HG03521 (cell line): Measurements from ENCODE around the gene PPP2R2D.

ENCODE experiments used
- ATAC-seq: cut with Tn5 transposase; IDR thresholded peaks from one replicate; pipeline ENCODE4 v1.9.1; 2021; ENCODE audit warnings: mild to moderate bottlenecking, moderate library complexity; ENCODE audit not compliant: unreplicated experiment

PPP2R2D gene

DNA sequence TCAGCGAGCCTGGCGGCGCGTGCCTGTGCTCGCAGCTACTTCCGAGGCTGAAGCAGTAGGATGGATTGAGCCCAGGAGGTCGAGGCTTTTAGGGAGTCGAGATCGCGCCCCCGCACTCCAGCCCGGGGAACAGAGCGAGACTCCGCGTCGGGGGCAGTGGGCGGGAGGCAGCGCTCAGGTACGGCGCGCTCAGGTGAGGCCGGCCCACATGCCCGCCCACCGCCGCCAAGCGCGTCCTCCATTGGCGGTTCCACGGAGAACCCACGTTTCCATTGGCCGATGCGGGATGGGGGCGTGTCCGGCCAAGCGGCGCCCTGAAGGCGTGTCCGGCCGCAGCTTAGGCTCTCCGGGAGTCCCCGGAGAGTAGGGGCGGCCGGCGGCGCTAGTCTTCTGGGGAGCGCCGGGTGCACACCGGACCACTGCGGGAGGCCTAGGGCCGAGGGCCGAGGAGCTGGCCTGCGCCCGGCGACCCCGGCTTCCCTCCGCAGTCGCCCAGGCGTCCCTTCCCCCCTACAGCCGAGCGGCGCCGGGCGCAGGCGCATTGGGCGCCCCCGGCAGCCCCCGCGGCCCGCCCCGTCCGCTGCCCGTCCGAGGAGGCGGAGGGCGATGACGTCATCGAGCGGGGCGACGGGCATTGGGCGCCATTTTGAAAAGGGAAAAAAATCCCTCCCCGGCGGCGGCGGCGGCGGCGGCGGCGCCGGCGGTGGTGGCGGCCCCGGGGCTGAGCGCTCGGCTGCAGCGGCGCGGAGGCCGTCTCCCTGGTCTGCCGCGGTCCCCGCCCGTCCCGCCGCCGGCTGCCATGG lies at the start of gene PPP2R2D:
Gene PPP2R2D, plus strand, starts transcription at position 659 of the 803 bp plus-strand sequence. Its CDS starts 141 bp downstream, at position 800.
- peak; percentile 86 for ATAC-seq

DNA sequence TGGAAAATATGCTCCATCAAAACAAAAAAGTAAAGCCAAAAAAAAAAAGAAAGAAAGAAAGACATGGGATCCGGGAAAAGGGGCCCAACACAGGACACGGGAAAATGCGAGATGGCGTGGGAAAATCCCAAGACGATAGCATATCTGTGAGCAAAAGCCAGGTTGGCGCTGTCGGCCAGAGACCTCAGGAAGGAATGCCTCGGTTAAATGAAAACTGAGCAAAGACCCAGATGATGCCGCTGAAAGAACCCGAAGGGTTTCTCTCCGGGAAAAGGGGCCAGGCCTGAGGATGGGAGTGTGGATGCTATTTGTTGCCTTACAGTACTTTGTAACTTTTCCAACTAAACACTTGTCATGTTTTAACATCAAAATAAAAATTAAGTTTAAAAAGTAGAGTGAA lies 49.5 kb upstream of the PPP2R2D start:
- no peak for ATAC-seq

DNA sequence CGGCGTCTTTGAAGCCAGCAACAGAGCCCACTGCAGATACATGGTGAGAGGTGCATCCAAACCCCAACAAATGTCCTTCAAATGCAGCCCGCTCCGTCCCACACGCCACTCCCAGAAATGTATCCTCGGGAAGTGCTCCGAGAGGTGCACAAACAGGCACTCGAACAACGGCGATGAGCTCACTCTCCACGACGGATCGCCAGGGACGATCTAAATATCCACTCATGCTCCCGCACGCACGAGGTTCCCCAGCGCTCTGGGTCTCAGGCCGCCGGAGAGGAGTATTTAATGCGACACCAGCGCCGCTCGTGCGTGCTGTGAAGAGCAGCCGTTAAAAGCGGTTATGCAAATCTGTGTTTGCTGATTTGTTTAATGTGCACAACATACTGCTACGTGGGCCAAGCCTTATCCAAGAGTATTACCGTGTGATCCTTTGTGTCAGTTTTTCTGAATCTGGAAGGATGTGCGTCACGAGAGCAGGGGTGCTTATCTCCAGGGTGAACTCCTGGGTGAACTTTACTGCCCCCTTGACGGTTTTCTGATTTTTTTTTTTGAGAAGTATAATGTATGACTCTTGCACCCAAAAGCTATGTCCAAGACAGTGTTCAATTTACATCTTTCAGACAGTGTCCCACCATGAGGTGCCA lies 48.5 kb upstream of the PPP2R2D start:
- no peak for ATAC-seq

DNA sequence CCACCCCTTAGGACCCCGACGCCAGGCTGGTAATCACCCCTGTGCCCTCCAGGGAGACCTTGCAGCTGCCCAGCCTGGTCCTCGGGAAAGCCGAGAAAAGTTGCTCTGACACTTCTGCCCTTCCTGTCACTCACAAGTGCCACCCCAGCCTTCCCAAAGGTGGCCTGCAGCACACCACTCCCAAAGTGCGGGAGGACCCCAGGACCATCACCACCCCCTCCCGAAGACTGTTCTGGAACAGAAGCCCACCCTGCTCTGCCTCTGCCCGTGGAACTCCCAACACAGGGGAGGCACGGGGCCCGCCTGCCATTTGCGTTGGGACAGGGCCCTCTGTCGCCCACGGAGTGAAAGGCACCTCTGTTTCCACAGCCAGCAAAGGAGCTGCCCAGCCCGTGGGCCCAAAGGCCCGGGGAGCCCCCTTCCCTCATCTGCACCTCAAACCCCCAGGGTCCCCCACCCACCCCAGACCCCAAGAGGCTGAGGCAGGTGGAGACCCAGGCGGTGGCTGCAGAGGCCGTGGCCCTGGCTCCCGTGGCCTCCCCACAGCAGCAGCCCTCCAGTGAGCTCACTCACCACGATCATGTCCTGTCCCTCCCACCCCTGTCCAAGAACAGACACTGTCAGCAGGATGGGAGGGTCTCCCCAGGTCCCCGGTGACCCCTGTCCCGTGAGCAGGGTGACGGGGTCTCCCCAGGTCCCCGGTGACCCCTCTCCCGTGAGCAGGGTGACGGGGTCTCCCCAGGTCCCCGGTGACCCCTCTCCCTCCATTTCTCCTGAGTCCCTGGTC lies 47.8 kb upstream of the PPP2R2D start:
- ATAC-seq: no peak

DNA sequence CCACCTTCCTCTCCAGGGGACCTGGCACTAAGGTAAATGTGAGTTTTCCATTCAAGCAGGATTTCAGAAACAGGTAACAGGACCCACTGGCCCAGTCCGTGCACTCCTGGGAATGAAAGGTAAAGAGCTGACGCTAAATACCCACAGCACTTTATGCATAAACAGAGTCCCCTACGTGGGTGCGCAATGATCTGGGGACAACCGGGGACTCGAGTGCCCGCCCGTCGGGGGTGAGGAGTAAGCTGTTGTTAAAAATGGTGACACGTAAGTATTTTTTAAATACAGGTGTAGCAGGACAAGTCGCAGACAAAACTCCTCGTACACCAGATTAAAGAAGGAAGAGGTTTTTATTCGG lies 47.2 kb upstream of the PPP2R2D start:
- no peak for ATAC-seq

DNA sequence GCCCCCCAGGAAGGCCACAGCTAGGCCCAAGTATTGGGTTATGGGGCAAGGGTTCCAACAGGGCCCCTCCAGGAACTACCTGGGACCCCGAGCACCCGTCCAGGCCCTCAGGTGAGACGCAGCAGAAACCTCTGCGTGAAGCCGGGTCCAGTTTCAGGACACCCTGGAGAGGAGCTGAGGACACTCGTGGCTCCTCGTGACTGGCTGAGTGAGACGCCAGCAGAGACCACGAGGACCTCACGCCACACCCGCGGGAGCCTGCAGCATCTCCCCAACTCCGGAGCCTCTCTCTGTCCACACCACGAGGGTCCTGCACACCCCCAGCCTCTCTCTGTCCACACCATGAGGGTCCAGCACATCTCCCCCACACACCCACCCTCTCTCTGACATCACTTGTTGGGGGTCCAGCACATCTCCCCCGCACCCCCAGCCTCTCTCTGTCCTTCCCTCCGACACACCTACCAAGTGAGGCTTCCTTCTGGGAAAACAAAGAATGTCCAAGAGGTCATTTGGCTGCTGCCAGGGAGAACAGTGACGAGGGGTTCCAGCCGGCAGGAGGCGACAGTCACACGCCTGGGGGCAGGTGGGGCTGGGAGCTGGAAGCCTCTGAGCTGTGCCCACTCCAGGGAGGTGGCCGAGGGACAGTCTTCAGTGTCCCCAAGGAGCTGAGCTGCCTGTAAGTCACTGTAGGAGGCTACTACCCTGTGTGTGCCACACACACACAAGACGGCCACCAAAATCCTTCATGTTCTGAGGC lies 46.1 kb upstream of the PPP2R2D start:
- no peak for ATAC-seq

DNA sequence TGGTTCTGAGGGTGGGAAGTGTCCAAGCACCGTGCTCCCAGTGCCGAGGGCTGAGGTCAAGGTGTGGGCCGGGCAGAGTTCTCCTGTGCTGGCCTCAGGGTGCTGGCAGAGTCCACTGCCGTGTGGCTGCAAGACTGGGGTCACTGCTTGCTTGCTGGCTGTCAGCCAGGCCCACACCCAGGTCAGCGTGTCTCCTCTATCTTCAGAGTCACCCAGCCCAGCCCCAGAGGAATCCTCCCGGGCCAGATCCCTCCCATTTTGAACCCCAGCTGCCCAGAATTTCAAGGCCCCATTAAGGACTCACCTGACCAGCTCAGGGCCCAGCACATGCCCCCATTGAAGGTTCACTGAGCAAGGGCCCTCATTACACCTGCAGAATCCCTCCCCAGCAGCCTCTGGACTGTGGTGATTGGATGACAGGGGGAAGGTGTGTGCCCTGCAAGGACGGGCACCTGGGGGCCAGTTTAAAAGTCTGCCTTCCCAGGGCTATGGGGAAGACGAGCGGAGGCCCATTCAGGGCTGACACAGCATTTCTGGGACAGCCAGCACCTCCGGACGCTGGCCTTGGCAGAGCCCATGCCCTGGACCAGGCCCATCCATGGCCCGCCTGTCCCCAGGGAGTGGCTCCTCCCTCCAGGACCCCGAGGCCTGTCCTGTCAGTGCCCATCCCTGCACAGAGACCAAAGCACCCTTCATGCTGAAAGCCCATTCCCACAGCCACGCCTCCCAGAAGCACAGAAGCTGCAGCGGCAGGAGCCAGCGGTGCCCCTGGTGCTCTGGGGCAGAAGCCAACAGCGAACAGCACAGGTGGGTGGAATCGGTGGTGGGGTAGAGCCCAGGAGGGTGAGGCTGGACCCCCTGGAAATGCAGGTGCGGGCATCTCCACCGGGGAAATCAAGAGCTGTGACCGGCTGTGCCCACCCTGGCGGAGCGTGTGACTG lies 45.1 kb upstream of the PPP2R2D start:
- ATAC-seq: no peak

DNA sequence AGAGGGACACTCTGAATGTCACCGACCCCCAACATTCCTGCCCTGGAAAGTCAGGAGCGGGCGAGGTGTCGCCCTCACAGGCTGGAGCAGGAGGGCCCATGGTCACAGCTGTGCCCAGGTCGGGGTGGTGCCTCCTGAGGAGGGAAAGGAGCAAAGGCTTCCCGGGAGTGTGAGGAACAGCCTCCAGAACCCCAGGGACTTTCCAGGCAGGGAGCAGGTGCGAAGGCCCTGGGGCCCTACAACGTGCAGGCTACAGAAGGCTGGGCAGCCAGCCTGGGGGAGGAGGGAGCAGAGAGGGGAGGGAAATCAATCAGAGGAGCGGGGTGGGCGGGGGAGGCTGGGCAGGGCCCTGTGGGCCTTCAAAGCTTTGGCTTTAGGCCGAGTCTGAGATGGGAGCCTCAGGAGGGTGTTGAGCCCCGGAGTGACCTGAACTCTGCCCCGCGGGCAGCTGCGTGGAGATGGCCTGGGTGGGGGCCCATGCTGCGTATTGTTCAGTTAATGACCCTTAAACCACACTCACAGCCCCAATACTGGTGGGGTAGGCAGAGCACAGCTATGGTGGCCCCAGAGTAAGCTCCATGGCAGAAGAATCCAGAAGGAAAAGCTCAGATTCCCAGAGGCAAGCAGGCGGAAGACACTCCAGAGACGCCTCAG lies 44.2 kb upstream of the PPP2R2D start:
- no peak for ATAC-seq

DNA sequence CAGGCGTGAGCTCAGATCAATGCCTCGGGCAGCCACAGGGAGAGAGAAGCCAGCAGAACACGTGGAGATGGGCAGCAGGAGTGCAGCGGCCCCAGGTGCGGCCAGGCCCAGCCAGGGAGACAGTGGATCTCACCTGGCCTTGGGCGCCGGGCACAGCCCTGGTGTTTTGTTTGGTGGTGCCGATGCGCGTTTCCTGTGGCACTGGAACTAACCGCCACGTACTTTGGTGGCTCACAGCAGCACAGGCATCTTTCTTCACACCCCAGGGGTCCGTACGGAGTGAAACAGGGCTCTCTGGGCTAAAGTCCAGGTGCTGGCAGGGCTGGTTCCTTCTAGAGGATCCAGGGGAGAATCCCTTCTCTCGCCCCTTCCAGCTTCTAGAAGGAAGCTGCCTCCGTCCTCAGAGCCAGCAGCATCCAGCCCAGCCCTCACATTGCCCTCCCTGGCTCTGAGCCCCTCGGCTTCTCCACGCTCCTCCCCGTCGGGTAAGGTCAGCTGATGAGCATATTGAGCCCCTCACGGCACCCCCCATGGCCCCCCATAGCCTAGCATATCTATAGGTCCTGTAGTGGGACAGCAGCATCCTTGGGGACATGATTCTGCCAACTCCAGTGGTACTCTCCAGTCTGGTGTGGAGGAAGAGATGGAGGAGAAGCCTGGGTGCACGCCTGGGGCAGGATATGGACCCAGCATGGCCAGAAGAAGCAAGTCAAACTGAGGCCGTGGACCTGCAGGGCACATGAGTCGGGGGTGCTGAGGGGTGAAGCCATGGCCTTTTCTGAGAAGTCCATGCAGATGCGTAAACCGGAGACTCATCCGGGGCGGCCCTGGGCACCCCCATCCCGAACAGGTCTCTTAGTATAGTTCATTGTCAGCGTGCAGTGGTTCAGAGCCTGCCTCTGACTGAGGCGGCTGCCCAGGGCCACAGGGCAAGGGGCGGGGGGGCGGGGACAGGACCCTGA lies 43.4 kb upstream of the PPP2R2D start:
- ATAC-seq: no peak

DNA sequence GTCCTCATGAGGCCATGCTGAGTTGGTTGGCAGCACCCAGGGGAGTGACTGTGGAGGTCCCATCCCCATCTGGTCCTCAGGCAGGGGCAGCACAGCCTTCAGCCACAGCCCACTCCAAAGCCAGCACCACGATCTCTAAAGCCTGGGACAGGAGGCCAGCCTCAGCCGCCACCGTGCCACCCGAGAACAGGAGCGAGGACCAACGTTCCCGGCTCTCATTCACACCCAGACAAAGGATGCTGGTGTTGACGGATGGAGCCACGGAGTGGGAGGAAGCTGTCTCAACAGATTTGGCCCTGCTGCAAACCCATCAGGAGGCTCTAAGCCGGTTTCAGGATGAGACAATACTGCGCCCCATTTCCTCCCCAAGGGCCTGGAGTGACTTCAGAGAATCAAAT lies 42.7 kb upstream of the PPP2R2D start:
- ATAC-seq: no peak

DNA sequence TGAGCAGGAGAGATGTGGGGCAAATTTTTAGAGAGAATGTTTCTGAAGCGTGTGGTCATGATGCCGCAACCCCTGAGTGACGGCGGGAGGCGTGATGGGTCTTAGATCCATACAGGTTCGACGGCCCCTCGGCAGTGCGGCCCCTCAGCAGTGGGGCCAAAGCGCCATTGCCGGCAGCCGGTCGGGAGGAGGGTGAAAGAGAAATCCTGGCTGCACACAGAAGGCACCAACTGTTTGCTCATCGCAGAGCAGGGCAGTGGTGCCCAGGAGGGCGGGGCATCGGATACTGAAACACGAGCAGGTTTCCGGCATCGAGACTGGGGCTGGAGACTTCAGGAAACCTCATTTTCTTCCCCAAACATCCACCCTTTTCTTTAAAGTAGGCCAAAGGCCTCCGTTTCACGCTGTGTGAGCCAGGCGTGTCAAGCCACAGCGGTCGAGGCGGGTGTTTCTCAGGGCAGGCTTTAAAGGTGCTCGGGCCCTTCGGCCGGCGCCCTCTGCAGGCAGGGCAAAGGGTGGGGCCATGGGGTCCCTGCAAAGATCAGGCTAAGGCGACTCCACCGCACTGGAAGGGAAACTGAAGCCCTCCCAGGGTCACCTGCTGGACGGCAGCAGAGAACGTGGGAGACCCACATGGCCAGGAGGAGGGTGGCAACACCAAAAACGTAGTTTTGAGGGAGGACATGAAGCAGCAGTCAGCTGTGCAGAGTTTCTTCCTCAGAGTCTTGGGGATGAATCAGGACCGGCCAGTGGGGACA lies 42.0 kb upstream of the PPP2R2D start:
- no peak for ATAC-seq

DNA sequence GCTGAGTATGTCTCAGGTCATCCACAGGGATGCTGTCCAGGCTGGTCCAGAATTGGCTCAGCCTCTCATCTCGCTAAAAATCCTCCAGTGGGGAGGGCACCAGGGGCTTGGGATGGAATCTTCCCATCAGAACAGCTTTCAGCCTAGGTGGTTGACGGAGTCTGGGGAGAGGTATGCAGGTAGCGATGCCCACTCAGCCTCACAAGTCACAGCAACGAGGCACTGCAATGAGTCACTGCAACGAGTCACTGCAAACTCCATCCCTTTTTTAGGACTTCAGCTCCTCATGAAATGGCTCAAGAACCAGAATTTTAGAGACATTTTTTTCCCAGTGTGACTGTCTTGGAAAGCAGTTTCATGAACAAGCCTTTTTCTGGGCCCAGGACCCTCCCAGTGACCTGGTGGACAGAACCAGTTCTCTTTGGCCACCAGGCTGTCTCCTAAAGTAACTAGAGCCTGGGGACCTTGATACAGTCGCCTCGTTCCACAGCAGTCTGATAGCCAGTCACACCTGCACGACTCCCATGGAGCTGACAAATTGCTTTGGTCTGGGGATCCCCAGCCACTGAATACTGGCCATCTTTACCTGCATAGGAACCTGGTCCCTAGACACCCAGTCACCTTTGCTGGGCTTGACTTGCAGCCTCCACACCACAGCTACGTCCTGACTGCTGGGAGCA lies 41.3 kb upstream of the PPP2R2D start:
- no peak for ATAC-seq

DNA sequence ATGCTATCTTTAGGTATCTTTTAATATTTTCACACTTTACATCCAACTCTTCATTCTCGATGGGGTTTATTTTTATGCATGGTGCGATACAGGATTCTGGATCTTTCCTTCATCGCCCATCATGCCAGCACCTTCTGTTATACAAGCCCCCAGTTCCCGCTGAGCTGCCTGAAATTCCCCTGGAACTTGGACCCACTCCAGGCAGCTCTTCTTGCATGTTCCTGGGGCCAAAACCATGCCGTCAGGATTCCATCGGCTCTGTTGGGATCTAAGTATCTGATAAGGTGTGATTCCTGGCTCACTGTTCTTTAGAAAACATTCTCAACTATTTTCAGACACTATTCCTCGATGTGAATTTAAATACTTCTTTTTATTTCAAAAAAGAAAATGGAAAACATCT lies 40.5 kb upstream of the PPP2R2D start:
- ATAC-seq: no peak

DNA sequence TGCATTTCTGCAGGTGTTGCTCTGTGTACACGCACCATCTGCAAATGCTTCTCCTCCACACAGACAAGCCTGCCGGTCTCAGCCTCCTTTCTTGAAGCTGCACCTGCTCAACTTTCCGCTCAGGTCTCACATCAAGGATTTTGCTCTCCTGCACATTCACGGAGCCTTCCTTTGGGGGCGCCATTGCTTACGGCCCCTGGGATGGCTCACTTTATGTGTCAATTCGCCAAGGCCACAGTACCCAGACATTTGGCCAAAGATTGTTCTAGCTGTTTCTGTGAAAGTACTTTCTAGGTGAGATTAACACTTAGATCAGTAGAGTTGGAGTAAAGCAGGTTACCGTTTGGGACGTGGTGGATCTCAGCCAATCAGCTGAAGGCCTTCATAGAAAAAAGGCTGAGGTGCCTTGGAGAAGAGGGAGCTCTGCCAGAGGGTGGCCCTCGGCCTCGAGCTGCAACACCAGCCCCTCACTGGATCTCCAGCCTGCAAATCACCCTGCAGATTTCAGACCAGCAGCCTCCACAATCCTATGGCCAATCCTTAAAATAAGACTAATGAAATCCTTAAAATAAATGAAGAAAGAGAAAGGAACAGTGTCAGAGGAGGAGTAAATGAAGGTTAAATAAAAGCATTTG lies 39.9 kb upstream of the PPP2R2D start:
- ATAC-seq: no peak

DNA sequence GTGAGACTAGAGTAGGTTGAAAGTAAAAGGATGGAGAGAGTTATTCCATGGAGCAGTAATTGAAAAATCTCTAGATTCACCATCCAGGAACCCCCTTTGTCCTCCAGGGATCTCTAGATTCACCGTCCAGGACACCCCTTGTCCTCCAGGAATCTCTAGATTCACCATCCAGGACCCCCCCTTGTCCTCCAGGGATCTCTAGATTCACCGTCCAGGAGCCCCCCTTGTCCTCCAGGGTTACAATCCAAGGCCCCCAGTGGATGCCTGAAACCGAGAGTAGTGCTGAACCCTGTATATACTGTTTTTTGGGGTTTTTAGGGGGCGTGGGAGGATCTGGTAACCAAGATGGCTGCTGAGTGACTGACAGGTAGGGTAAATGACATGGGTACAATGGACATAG lies 38.3 kb upstream of the PPP2R2D start:
- ATAC-seq: no peak

DNA sequence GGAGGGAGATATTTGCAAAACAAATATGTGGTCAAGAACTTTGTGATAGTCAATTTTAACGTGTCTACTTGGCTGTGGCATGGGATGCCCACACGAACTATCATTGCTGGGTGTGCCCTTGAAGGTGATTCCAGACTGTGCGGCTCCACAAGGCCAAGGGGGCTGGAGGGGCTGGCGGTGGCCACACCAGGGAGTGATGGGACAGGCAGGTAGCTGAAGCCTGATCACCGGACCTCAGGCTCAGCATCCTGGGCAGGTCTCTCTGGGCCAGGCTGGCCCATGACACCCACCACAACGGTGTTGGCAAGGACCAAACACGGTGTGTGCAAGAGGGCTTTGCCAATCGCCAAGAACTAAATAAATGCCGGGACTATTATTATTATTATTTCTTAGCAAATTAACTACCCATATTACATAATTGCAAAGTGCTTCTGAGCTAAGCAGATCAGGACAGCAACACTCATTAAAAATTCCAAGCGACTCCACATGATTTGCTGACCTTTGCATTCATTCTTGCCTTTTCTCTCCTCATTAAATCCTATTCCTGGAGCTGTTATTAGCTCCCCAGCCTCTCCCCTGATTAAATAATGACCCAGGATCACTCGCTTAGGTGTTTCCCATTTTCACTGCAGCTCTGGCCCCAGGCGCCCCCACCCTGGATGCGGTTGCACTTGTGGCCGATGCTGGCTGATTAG lies 35.4 kb upstream of the PPP2R2D start:
- no peak for ATAC-seq
